HG02973 (cell line): ENCODE measurements around the gene PGGHG.

Source experiments
- ATAC-seq: cut with Tn5 transposase; IDR thresholded peaks from one replicate; pipeline ENCODE4 v1.9.1; 2021; ENCODE audit warnings: moderate library complexity; ENCODE audit not compliant: unreplicated experiment

The PGGHG gene

DNA sequence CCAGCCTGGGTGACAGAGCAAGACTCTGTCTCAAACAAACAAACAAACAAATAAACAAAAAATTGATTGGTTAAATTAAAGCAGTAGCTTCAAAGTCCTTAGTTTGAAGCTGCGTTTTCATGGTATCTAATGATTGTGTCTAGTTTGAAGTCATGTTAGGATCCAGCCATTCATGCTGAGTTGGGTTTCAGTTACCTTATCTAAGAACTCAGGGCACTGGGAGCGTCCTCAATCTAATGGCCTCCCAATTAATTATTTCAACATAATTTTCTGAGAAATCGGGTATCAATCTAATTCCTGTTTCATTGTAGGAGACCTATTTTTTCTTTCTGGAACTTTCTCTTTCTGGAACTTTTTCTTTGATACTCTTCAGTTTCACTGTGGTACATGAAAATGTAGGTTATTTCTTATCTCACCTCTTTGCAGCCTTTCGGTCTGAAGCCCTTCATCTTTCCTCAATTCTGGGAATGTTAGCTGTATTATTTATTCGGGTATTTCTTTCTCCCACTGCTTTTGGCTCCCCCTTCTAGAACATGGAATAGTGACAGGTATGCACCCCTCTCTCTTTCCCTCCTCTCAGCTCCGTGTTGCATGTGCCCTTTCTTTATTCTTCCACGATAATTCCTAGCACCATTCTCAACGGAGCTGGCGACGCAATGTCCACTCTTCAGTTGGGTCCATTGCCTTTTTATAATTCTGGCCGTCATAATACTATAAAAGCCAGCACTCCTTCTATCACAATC is 56.1 kb downstream of the PGGHG start:
- no peak for ATAC-seq
